NB4 (cell line): ENCODE results near the gene EIF3K.
A peak's percentile ranks its signal among the peaks of the same experiment; 100 is the strongest.
"Not testable (repeated sequence)": the region's sequence is repeated elsewhere in the genome, so short reads cannot be mapped to it uniquely, and the experiment has no call there.

Source experiments
- DNase-seq: peaks from one replicate; pipeline ENCODE4 v3.0.0; 2010; ENCODE audit warnings: low read depth
- H3K4me3 ChIP-seq: one replicate; pipeline ENCODE4 v1.5.1; 2011; ENCODE audit warnings: mild to moderate bottlenecking, low read depth, low read length, moderate library complexity
- CTCF ChIP-seq: IDR thresholded peaks from one replicate; pipeline ENCODE4 v1.5.1; 2012; ENCODE audit warnings: low read depth, low read length
- MAX ChIP-seq: IDR thresholded peaks from 2 replicates; pipeline ENCODE4 v1.6.1; 2011; ENCODE audit warnings: low read depth, low read length
- MYC ChIP-seq: IDR thresholded peaks from 2 replicates; pipeline ENCODE4 v1.6.1; 2011; ENCODE audit warnings: low read depth, low read length
- POLR2A ChIP-seq: IDR thresholded peaks from 2 replicates; pipeline ENCODE4 v1.6.1; 2011; ENCODE audit warnings: mild to moderate bottlenecking; ENCODE audit not compliant: insufficient read length; ENCODE audit errors: extremely low read depth

Gene EIF3K

DNA sequence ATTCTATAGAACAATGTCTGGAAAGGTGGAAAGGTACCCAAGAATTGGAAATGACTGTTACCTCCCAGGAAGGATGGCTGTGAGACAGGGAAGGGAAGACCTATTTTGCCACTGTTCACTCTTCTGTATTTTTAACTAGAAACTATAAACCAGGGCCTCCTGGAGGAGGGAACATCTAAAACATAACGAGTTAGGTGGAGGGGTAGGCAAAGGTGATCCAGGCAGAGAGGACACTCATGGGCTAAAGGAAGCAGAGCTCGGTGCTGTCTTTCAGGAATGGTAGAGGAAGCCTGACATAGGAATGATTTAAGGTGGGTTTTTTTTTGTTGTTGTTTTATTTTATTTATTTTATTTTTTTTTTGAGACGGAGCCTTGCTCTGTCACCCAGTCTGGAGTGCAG, 5.8 kb downstream of the EIF3K start:
- no peak for TF ChIP-seq POLR2A
- TF ChIP-seq MAX, result no peak
- TF ChIP-seq MYC, result no peak
- TF ChIP-seq CTCF, result no peak
- no peak overlapping the region for H3K4me3 ChIP-seq
- DNase-seq, result no peak

- no peak for DNase-seq
- TF ChIP-seq POLR2A (no peak), MYC (no peak), CTCF (no peak), MAX (no peak)
- H3K4me3 ChIP-seq, result no peak overlapping the region
Observed at GRCh38 chr19:38626401-38626800, 7.4 kb downstream of the EIF3K start.

DNA sequence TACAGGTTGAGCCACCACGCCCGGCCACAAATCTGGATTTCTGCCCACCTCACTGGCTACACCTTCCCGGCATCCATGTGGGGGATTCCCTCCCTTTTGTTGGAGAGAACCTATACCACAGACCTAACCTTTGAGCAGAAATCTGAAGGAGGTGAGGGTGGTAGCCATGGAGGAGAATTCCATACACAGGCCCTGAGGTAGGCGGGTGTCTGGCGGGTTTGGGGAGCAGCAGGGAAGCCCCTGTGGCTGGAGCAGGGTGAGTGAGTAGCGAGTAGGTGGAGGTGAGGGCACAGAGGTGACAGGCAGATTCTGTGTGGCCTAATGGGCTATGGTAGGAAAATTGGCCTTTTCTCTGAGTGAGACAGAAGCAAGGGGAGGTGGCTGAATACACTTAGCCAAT, 10.6 kb downstream of the EIF3K start:
- no peak for TF ChIP-seq POLR2A
- TF ChIP-seq MYC, result no peak
- no peak for TF ChIP-seq CTCF
- no peak for TF ChIP-seq MAX
- no peak for DNase-seq

DNA sequence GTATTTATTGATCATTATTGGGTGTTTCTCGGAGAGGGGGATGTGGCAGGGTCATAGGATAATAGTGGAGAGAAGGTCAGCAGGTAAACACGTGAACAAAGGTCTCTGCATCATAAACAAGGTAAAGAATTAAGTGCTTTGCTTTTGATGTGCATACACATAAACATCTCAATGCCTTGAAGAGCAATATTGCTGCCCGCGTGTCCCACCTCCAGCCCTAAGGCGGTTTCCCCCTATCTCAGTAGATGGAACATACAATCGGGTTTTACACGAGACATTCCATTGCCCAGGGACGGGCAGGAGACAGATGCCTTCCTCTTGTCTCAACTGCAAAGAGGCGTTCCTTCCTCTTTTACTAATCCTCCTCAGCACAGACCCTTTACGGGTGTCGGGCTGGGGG, 12.3 kb downstream of the EIF3K start:
- not testable (repeated sequence) for DNase-seq, H3K4me3 ChIP-seq

More for the DNA sequence above, 10.6 kb downstream of the EIF3K start:
- no peak overlapping the region for H3K4me3 ChIP-seq

DNA sequence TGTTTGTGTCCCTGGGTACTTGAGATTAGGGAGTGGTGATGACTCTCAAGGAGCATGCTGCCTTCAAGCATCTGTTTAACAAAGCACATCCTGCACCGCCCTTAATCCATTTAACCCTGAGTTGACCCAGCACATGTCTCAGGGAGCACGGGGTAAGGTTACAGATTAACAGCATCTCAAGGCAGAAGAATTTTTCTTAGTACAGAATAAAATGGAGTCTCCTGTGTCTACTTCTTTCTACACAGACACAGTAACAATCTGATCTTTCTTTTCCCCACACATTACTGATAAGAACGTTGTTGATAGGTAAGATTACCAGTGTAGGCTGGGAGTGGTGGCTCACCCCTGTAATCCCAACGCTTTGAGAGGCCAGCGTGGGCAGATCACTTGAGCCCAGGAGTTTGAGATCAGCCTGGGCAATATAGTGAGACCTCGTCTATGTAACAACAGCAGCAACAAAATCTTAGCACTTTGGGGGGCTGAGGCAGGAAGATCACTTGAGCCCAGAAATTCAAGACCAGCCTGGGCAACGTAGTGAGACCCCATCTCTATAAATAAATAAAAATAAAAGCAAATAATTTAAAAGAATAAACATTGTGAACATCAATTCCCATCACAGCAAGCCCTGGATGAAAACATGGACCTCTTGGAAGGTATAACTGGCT, 13.0 kb downstream of the EIF3K start:
- not testable (repeated sequence) for DNase-seq, H3K4me3 ChIP-seq

DNA sequence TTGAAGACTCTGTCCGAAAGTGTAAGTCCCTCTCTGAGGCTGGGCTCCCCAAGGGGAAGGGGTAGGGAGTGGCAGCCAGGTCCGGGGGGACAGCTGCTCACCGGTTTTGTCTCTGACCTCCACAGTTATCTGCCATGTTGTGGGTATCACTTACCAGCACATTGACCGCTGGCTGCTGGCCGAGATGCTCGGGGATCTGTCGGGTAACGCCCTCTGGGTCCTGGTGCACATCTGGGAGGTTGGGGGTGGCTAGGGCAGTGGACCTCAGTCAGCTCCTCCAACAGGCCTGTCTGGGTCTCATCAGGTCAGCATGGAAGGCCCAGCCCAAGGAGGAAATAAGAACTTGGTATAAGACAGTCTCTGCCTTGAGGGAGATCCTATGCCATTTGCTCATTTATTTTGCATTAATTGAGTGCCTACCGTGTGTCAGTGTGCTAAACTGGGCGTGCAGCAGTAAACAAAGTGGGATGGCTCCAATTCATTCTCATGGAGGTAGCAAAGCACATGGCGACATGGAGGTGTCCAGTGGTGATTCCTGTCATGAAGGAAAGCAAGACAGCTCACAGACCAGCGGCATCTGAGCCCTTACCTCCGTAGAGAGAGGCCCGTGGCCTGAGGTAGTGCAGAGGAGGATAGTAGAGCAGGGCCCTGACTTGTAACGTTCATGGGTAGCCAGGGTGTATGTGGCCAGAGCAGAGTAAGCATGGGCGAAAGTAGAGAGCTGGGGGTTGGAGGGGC, 13.7 kb downstream of the EIF3K start:
- H3K4me3 ChIP-seq, result no peak overlapping the region
- TF ChIP-seq MAX (no peak), POLR2A (no peak), MYC (no peak), CTCF (no peak)
- DNase-seq, result no peak

GRCh38 chr19:38634757-38635482, 15.9 kb downstream of the EIF3K start:
- TF ChIP-seq CTCF (peak; percentile 65), POLR2A (no peak)
- H3K4me3 ChIP-seq, result no peak overlapping the region
- peak; percentile 59 for DNase-seq
